SK-N-SH (cell line): ENCODE data around the gene DEPDC4. TPM values are rescaled to one million over a fixed set of nuclear protein-coding genes. Genes with fewer than 3 reads are reported as not detected.
"Not testable (repeated sequence)": the region's sequence is repeated elsewhere in the genome, so short reads cannot be mapped to it uniquely, and the experiment has no call there.

Experiments
- CTCF ChIA-PET: fragments of 300-600, 350-600 bp; formaldehyde crosslinking; extraction: SDS; loops from one replicate; lab custom pipeline; 2021; lab: Yijun Ruan, JAX
- POLR2A ChIA-PET: fragments of 350-600 bp; sonication (Branson Sonifier 250); formaldehyde crosslinking; extraction: SDS; loops from one replicate; lab custom pipeline; 2020; ENCODE audit warnings: antibody characterized with exemption, inconsistent platforms; lab: Yijun Ruan, JAX
- DNase-seq: peaks from one replicate; pipeline ENCODE4 v3.0.0; 2012
- H2AFZ ChIP-seq: fragments of 200-600 bp; sonication (generic); 2 replicates; pipeline ENCODE4 v1.8.1; 2016; ENCODE audit warnings: antibody characterized with exemption, mild to moderate bottlenecking, low read depth
- H3F3A ChIP-seq: fragments of 200-600 bp; sonication (generic); replicated peaks from 2 replicates; pipeline ENCODE3; 2016; ENCODE audit warnings: antibody characterized with exemption, mild to moderate bottlenecking; ENCODE audit not compliant: insufficient read depth
- H3K27ac ChIP-seq, 2 experiments: fragments of 200-500 bp in 1 of 2; fragments of 200-600 bp in 1 of 2; sonication (Bioruptor generic) in 1 of 2; sonication (generic), shearing (Covaris generic) in 1 of 2; 2 replicates each; pipeline versions ENCODE4 v1.5.1 to v1.6.1; 2014 to 2016; ENCODE audit warnings: low read depth in 2 of 2, inconsistent platforms in 1 of 2, low read length in 1 of 2, mild to moderate bottlenecking in 1 of 2, mixed read lengths in 1 of 2
- H3K27me3 ChIP-seq: fragments of 200-600 bp; sonication (generic), shearing (Covaris generic); 2 replicates; pipeline ENCODE4 v1.6.1; 2016; ENCODE audit warnings: mixed run types; ENCODE audit not compliant: insufficient read depth
- H3K36me3 ChIP-seq, 2 experiments: fragments of 200-500 bp in 1 of 2; fragments of 200-600 bp in 1 of 2; sonication (Bioruptor generic) in 1 of 2; sonication (generic) in 1 of 2; replicated peaks in 1 of 2; 2 replicates each; pipeline versions ENCODE3 to v1.5.1; 2014 to 2016; ENCODE audit warnings: low read length in 1 of 2, mild to moderate bottlenecking in 1 of 2; ENCODE audit not compliant: insufficient read depth in 2 of 2, control insufficient read depth in 1 of 2
- H3K4me1 ChIP-seq, 2 experiments: fragments of 200-500 bp in 1 of 2; fragments of 200-600 bp in 1 of 2; sonication (Bioruptor generic) in 1 of 2; sonication (generic), shearing (Covaris generic) in 1 of 2; 2 replicates each; pipeline versions ENCODE4 v1.5.1 to v1.6.1; 2014 to 2016; ENCODE audit warnings: low read depth in 1 of 2, low read length in 1 of 2, mixed run types in 1 of 2; ENCODE audit not compliant: insufficient read depth in 2 of 2, control insufficient read depth in 1 of 2
- H3K4me2 ChIP-seq: fragments of 200-600 bp; sonication (generic), shearing (Covaris generic); 2 replicates; pipeline ENCODE4 v1.6.1; 2017; ENCODE audit warnings: mixed run types
- H3K4me3 ChIP-seq, 2 experiments: fragments of 200-500 bp in 1 of 2; fragments of 200-600 bp in 1 of 2; sonication (Bioruptor generic) in 1 of 2; sonication (generic), shearing (Covaris generic) in 1 of 2; 2 replicates each; pipeline versions ENCODE4 v1.5.1 to v1.8.1; 2014 to 2016; ENCODE audit warnings: low read depth in 2 of 2, inconsistent platforms in 1 of 2, low read length in 1 of 2, mild to moderate bottlenecking in 1 of 2, mixed read lengths in 1 of 2, moderate library complexity in 1 of 2
- H3K79me2 ChIP-seq: fragments of 200-600 bp; sonication (generic); 2 replicates; pipeline ENCODE4 v1.8.1; 2017; ENCODE audit warnings: mild to moderate bottlenecking; ENCODE audit not compliant: insufficient read depth
- H3K9ac ChIP-seq: fragments of 200-600 bp; sonication (generic); 2 replicates; pipeline ENCODE4 v1.6.1; 2017; ENCODE audit warnings: mixed run types
- H3K9me2 ChIP-seq: fragments of 200-600 bp; sonication (generic); 2 replicates; pipeline ENCODE4 v1.6.1; 2017; ENCODE audit warnings: mixed run types
- H3K9me3 ChIP-seq: fragments of 200-600 bp; sonication (generic); 2 replicates; pipeline ENCODE4 v1.6.1; 2017; ENCODE audit warnings: mixed run types, mild to moderate bottlenecking, moderate library complexity
- H4K20me1 ChIP-seq: fragments of 200-600 bp; sonication (generic); 2 replicates; pipeline ENCODE4 v1.6.1; 2017; ENCODE audit warnings: mild to moderate bottlenecking, mixed run types; ENCODE audit not compliant: insufficient read depth
- CTCF ChIP-seq: fragments of 200-600 bp; sonication (generic); IDR thresholded peaks from 2 replicates; pipeline ENCODE4 v1.6.1; 2017; ENCODE audit warnings: antibody characterized with exemption, mild to moderate bottlenecking, moderate library complexity
- ELF1 ChIP-seq: IDR thresholded peaks from 2 replicates; pipeline ENCODE4 v1.4.0; 2012
- EP300 ChIP-seq, 2 experiments: IDR thresholded peaks; 2 replicates each; pipeline versions ENCODE4 v1.4.0 to v1.6.1; 2012; ENCODE audit warnings: borderline replicate concordance in 1 of 2, low read depth in 1 of 2, low read length in 1 of 2
- EZH2phosphoT487 ChIP-seq: fragments of 200-600 bp; sonication (generic); IDR thresholded peaks from 2 replicates; pipeline ENCODE4 v1.6.1; 2017; ENCODE audit warnings: low read depth, mixed run types, mild to moderate bottlenecking, antibody characterized with exemption, moderate library complexity, borderline replicate concordance
- FOSL2 ChIP-seq: IDR thresholded peaks from 2 replicates; pipeline ENCODE4 v1.4.0; 2012; ENCODE audit warnings: low read depth, mild to moderate bottlenecking, moderate library complexity, borderline replicate concordance
- FOXJ3 ChIP-seq: sonication (generic); formaldehyde crosslinking; IDR thresholded peaks from 2 replicates; pipeline ENCODE4 v1.5.1; 2020; ENCODE audit warnings: mild to moderate bottlenecking, missing genetic modification reagents
- FOXM1 ChIP-seq: IDR thresholded peaks from 2 replicates; pipeline ENCODE4 v1.4.0; 2012; ENCODE audit warnings: low read depth, mild to moderate bottlenecking
- MEF2A ChIP-seq: IDR thresholded peaks from 2 replicates; pipeline ENCODE4 v1.4.0; 2012; ENCODE audit warnings: low read depth, borderline replicate concordance
- MXI1 ChIP-seq: IDR thresholded peaks from 2 replicates; pipeline ENCODE4 v1.6.1; 2012; ENCODE audit warnings: mild to moderate bottlenecking, low read depth, low read length, improper control_type of control experiment
- NFIC ChIP-seq: IDR thresholded peaks from 2 replicates; pipeline ENCODE4 v1.4.0; 2012; ENCODE audit warnings: borderline replicate concordance
- PBX3 ChIP-seq: IDR thresholded peaks from 2 replicates; pipeline ENCODE4; 2012
- POLR2AphosphoS5 ChIP-seq: IDR thresholded peaks from 2 replicates; pipeline ENCODE4 v1.6.1; 2012; ENCODE audit warnings: low read depth, low read length
- USF2 ChIP-seq: fragments of 150-350 bp; IDR thresholded peaks from 2 replicates; pipeline ENCODE4 v1.6.1; 2017; ENCODE audit warnings: antibody characterized with exemption, low read length, low read depth, borderline replicate concordance
- ZBTB33 ChIP-seq: IDR thresholded peaks from 2 replicates; pipeline ENCODE4 v1.4.0; 2012; ENCODE audit warnings: low read depth, borderline replicate concordance
- WGBS: methylation state at CpG from one replicate; pipeline ENCODE4 v1.1.6; 2017; ENCODE audit warnings: low lambda C conversion rate; 5-methylcytosine and 5-hydroxymethylcytosine counted together
- polyA plus RNA-seq, 3 experiments: library from polyadenylated mRNA; depleted of rRNA; stranded (reverse); fragments of >200 nt; gene quantifications; 2 replicates each; pipeline ENCODE4 v1.2.3, GENCODE V29; 2012

Gene DEPDC4
- polyA plus RNA-seq, 1 of the 3 experiments (the other 2 are of a cell fraction) = 0.76 TPM

- TF ChIP-seq PBX3 = no peak
- no peak for TF ChIP-seq FOSL2
- TF ChIP-seq ELF1 = no peak
- TF ChIP-seq MEF2A = no peak
- TF ChIP-seq USF2 = no peak
- no peak for TF ChIP-seq CTCF
- no peak for TF ChIP-seq EP300 (IDR thresholded peaks at IDR 0.05; ENCODE audit: borderline replicate concordance in 1 of 2, low read depth in 1 of 2, low read length in 1 of 2)
- TF ChIP-seq FOXJ3 (CRISPR knock-in tag) = no peak
- TF ChIP-seq FOXM1 = no peak
- no peak for TF ChIP-seq EZH2phosphoT487
- TF ChIP-seq MXI1 = no peak
- TF ChIP-seq POLR2AphosphoS5 = no peak
- TF ChIP-seq NFIC = no peak
- TF ChIP-seq ZBTB33 = no peak
- no peaks in the 10 kb centered on the region for H3K9me3 ChIP-seq
- no peak overlapping the region for H3K4me2 ChIP-seq
- DNase-seq = no peak
- POLR2A ChIA-PET = no interaction called here
- H3K27me3 ChIP-seq = no peaks in the 10 kb centered on the region
- H4K20me1 ChIP-seq = no peaks in the 10 kb centered on the region
- H2AFZ ChIP-seq = no peak overlapping the region
- no peak overlapping the region for H3K9ac ChIP-seq
- no peaks in the 10 kb centered on the region for H3K4me1 ChIP-seq
- no peak overlapping the region for H3K4me3 ChIP-seq
- peaks cover 18 to 42% of the 10 kb centered on the region in 2 experiments for H3K36me3 ChIP-seq
- CTCF ChIA-PET = interaction anchor here (1.0 to 2.8 kb wide), 4 partner anchors 9 to 329 kb away, joined by 3 to 14 read pairs (median 5); no protein-coding TSS in a partner anchor
- H3K27ac ChIP-seq = no peak overlapping the region
- H3K79me2 ChIP-seq = no peaks in the 10 kb centered on the region
- no peaks in the 10 kb centered on the region for H3F3A ChIP-seq
- H3K9me2 ChIP-seq = no peaks in the 10 kb centered on the region
These were observed 41.4 kb downstream of the DEPDC4 start for GRCh38 chr12:100225491-100225890.

- not testable (repeated sequence) for H3K4me2 ChIP-seq, H3K4me1 ChIP-seq, H4K20me1 ChIP-seq, H3K9ac ChIP-seq, H3K79me2 ChIP-seq, H3F3A ChIP-seq, H3K27me3 ChIP-seq, H2AFZ ChIP-seq, H3K27ac ChIP-seq, H3K4me3 ChIP-seq, H3K9me2 ChIP-seq, H3K9me3 ChIP-seq, DNase-seq
- POLR2A ChIA-PET = interaction anchor here (1.1 kb wide), 1 partner anchor 21 kb away, joined by 3 read pairs; the partner anchor contains the start of gene ACTR6
- peaks cover 44 to 72% of the 10 kb centered on the region in 2 experiments for H3K36me3 ChIP-seq
- CTCF ChIA-PET = interaction anchor here (0.7 kb wide), 1 partner anchor 94 kb away, joined by 4 read pairs; no protein-coding TSS in a partner anchor
- 95% methylated on average over 6 of the region's 6 CpGs for WGBS
These were observed 44.7 kb downstream of the DEPDC4 start for GRCh38 chr12:100222173-100222572.
